Liver (tissue), 9 donors: ENCODE measurements around the gene RAP1GAP2. TPM values are rescaled to one million over a fixed set of nuclear protein-coding genes. Genes with fewer than 3 reads are reported as not detected.

Experiments
- DNase-seq: peaks from one replicate; pipeline ENCODE4 v3.0.0-alpha.2; 2017; ENCODE audit warnings: low spot score
- H3K27ac ChIP-seq, 2 donors: one replicate each; pipeline ENCODE4 v1.7.0; 2013; ENCODE audit warnings: inconsistent platforms in 2 of 2, low read length in 2 of 2, control low read depth in 1 of 2, low read depth in 1 of 2, mild to moderate bottlenecking in 1 of 2
- H3K27me3 ChIP-seq, 4 donors: one replicate each; pipeline versions ENCODE4 v1.6.1 to v1.7.0; 2013; ENCODE audit warnings: low read length in 3 of 4, inconsistent platforms in 1 of 4, mild to moderate bottlenecking in 1 of 4, moderate library complexity in 1 of 4; ENCODE audit not compliant: control insufficient read depth in 4 of 4, insufficient read depth in 4 of 4
- H3K36me3 ChIP-seq, 4 donors: one replicate each; pipeline versions ENCODE4 v1.6.1 to v1.7.0; 2013; ENCODE audit warnings: low read length in 3 of 4, mild to moderate bottlenecking in 3 of 4, low read depth in 1 of 4, moderate library complexity in 1 of 4; ENCODE audit not compliant: control insufficient read depth in 4 of 4, insufficient read depth in 3 of 4
- H3K4me1 ChIP-seq, 4 donors: one replicate each; pipeline versions ENCODE4 v1.6.1 to v1.7.0; 2013; ENCODE audit warnings: low read length in 3 of 4, mild to moderate bottlenecking in 3 of 4, moderate library complexity in 1 of 4; ENCODE audit not compliant: control insufficient read depth in 4 of 4, insufficient read depth in 4 of 4
- H3K4me3 ChIP-seq, 3 donors: one replicate each; pipeline versions ENCODE4 v1.6.1 to v1.7.0; 2013; ENCODE audit warnings: low read length in 3 of 3, control low read depth in 1 of 3, low read depth in 1 of 3, mild to moderate bottlenecking in 1 of 3
- H3K9ac ChIP-seq, 2 donors: one replicate each; pipeline ENCODE4 v1.7.0; 2013; ENCODE audit warnings: low read length in 2 of 2, mild to moderate bottlenecking in 2 of 2, moderate library complexity in 2 of 2, control low read depth in 1 of 2, low read depth in 1 of 2
- H3K9me3 ChIP-seq, 4 donors: one replicate each; pipeline versions ENCODE4 v1.6.1 to v1.7.0; 2013; ENCODE audit warnings: low read length in 3 of 4; ENCODE audit not compliant: control insufficient read depth in 4 of 4
- ATF3 ChIP-seq: IDR thresholded peaks from 2 replicates; pipeline ENCODE4 v1.6.1; 2016; ENCODE audit warnings: antibody characterized with exemption
- FOXA1 ChIP-seq: IDR thresholded peaks from 2 replicates; pipeline ENCODE4 v1.6.1; 2016; ENCODE audit warnings: antibody characterized with exemption
- FOXA2 ChIP-seq: IDR thresholded peaks from 2 replicates; pipeline ENCODE4 v1.6.1; 2016; ENCODE audit warnings: antibody characterized with exemption
- GABPA ChIP-seq, 2 donors: IDR thresholded peaks in 1 of 2; conservative IDR thresholded peaks in 1 of 2; 2 replicates each; pipeline ENCODE4 v1.6.1; 2016; ENCODE audit warnings: antibody characterized with exemption in 2 of 2, mild to moderate bottlenecking in 1 of 2, moderate library complexity in 1 of 2
- HNF4A ChIP-seq, 2 donors: conservative IDR thresholded peaks; 2 replicates each; pipeline ENCODE4 v1.6.1; 2016; ENCODE audit warnings: antibody characterized with exemption in 2 of 2, mild to moderate bottlenecking in 2 of 2
- HNF4G ChIP-seq: IDR thresholded peaks from 2 replicates; pipeline ENCODE4 v1.6.1; 2016; ENCODE audit warnings: antibody characterized with exemption
- JUND ChIP-seq, 2 donors: IDR thresholded peaks; 2 replicates each; pipeline ENCODE4 v1.6.1; 2016; ENCODE audit warnings: antibody characterized with exemption in 2 of 2
- MAX ChIP-seq: IDR thresholded peaks from 2 replicates; pipeline ENCODE4 v1.6.1; 2016; ENCODE audit warnings: antibody characterized with exemption
- RAD21 ChIP-seq, 2 donors: IDR thresholded peaks; 2 replicates each; pipeline ENCODE4 v1.6.1; 2016; ENCODE audit warnings: antibody characterized with exemption in 2 of 2, mild to moderate bottlenecking in 2 of 2
- REST ChIP-seq: IDR thresholded peaks from 2 replicates; pipeline ENCODE4 v1.6.1; 2016; ENCODE audit warnings: antibody characterized with exemption, mild to moderate bottlenecking
- RXRA ChIP-seq, 2 donors: IDR thresholded peaks; 2 replicates each; pipeline ENCODE4 v1.6.1; 2017 to 2018; ENCODE audit warnings: antibody characterized with exemption in 2 of 2, mild to moderate bottlenecking in 1 of 2
- YY1 ChIP-seq: IDR thresholded peaks from 2 replicates; pipeline ENCODE4 v1.6.1; 2016; ENCODE audit warnings: antibody characterized with exemption, mild to moderate bottlenecking
- ZBTB33 ChIP-seq: IDR thresholded peaks from 2 replicates; pipeline ENCODE4 v1.6.1; 2016; ENCODE audit warnings: antibody characterized with exemption
- WGBS: extraction: QIAGEN DNeasy Blood & Tissue Kit; methylation state at CpG from one replicate; pipeline ENCODE4 v1.1.7; 2013; 5-methylcytosine and 5-hydroxymethylcytosine counted together
- polyA plus RNA-seq, 2 donors: library from polyadenylated mRNA; stranded (reverse) in 1 of 2; unstranded in 1 of 2; fragments of 200-250 nt in 1 of 2; fragments of >200 nt in 1 of 2; fragmentation: Nextera tagmentation in 1 of 2; extraction: Ambion mirVana in 1 of 2; gene quantifications; one replicate each; pipeline versions ENCODE4 v1.2.1 to v1.2.3, GENCODE V29; 2013 to 2015
- total RNA-seq, 2 donors: library from RNA; depleted of rRNA; stranded (reverse); fragments of >200 nt; gene quantifications; one replicate each; pipeline ENCODE4 v1.2.3, GENCODE V29; 2014
- donor health status: healthy.
- donor health status: healthy.
- donor health status: healthy.
- donor health status: healthy.
- donor health status: healthy.

RAP1GAP2 gene
- total and polyA plus RNA-seq, 4 donors: 0.56 to 1.7 (median 1.1) TPM

GRCh38 chr17:2794111-2794803 is 2.0 kb upstream of the RAP1GAP2 start:
- Histone ChIP-seq H3K27ac (no peak overlapping the region), H3K4me3 (no peak overlapping the region), H3K4me1 (peaks cover 0 to 4% (median 0%) of the 10 kb centered on the region in 4 donors), H3K36me3 (no peaks in the 10 kb centered on the region), H3K9me3 (no peaks in the 10 kb centered on the region), H3K27me3 (peaks cover 0 to 4% (median 0%) of the 10 kb centered on the region in 4 donors), H3K9ac (no peak overlapping the region)
- TF ChIP-seq HNF4G (no peak), ZBTB33 (no peak)
- no peak for DNase-seq
- WGBS: 84% methylated on average over 6 of the region's 6 CpGs

GRCh38 chr17:2795441-2796163 is 636 bp upstream of the RAP1GAP2 start:
- Histone ChIP-seq H3K36me3 (no peaks in the 10 kb centered on the region), H3K27me3 (peaks cover 0 to 2% (median 0%) of the 10 kb centered on the region in 4 donors), H3K27ac (no peak overlapping the region), H3K9ac (no peak overlapping the region), H3K4me3 (no peak overlapping the region), H3K4me1 (peaks cover 0 to 4% (median 0%) of the 10 kb centered on the region in 4 donors), H3K9me3 (no peaks in the 10 kb centered on the region)
- TF ChIP-seq GABPA (IDR thresholded peaks at IDR 0.05 in 1 of 2, conservative IDR thresholded peaks at IDR 0.05 in 1 of 2) (no peak), JUND (IDR thresholded peaks at IDR 0.05) (no peak), MAX (no peak), FOXA1 (no peak), REST (no peak), HNF4G (no peak), FOXA2 (no peak)
- 76% methylated on average over 28 of the region's 28 CpGs for WGBS
- DNase-seq: no peak

GRCh38 chr17:2797226-2797625 is 988 bp downstream of the RAP1GAP2 start:
- no peak overlapping the region for H3K9ac ChIP-seq
- H3K4me1 ChIP-seq: peaks cover 0 to 4% (median 0%) of the 10 kb centered on the region in 4 donors
- TF ChIP-seq ATF3 (no peak), RAD21 (IDR thresholded peaks at IDR 0.05) (no peak), FOXA2 (no peak), YY1 (no peak), FOXA1 (no peak), ZBTB33 (no peak), JUND (IDR thresholded peaks at IDR 0.05) (no peak), RXRA (IDR thresholded peaks at IDR 0.05) (no peak), HNF4A (conservative IDR thresholded peaks at IDR 0.05) (no peak)
- H3K27ac ChIP-seq: no peak overlapping the region
- no peaks in the 10 kb centered on the region for H3K36me3 ChIP-seq
- 68% methylated on average over 15 of the region's 15 CpGs for whole genome bisulfite sequencing
- H3K9me3 ChIP-seq: no peaks in the 10 kb centered on the region
- DNase-seq: no peak
- H3K27me3 ChIP-seq: no peaks in the 10 kb centered on the region
- H3K4me3 ChIP-seq: no peak overlapping the region
